Inflammatory macrophage treated with lipopolysaccharide for 4 hours (primary cell): ENCODE results near the gene TRIM7.
"Not testable (repeated sequence)": the region's sequence is repeated elsewhere in the genome, so short reads cannot be mapped to it uniquely, and the experiment has no call there.

ENCODE experiments used
- DNase-seq: peaks from one replicate; pipeline ENCODE4 v3.0.0-alpha.2; 2020

TRIM7 gene

DNA sequence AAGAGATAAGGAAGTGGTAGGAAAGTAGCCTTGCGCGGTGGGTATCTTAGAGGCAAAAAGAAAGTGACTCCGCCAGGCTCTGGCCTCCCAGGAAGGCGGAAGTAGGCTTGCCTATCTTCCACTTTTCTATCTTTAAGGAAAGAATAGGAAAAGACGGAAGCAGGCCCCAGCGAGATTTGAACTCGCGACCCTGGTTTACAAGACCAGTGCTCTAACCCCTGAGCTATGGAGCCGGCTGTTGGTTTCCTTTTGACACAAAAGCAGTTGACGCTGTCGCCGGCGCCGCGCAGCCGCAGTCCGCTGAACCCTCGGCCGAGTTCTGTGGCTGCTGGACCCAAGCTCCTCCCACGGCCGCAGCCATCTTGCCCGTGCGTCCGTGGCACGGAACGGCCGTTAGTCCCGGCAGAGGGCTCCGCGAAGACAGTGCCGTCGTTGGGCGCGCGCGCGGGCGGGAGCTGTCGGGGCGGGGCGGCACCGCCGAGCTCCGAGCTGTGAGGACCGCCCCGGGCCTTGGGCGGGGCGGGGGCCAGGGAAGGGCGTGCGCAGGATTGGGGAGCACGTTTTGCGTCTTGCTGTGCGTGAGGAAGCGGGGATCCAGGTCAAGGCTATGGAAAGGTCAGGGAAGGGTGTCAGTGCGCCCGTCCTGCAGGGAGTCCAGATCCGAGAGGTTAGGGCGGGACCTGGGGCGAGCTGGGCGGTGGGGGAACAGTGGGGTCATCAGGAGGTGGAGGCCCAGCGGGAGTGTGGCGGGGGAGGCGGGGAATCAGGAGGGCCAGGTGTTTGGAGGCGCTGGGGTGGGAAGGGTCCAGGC is 13.3 kb downstream of the TRIM7 start:
- peak; percentile 97 for DNase-seq

DNA sequence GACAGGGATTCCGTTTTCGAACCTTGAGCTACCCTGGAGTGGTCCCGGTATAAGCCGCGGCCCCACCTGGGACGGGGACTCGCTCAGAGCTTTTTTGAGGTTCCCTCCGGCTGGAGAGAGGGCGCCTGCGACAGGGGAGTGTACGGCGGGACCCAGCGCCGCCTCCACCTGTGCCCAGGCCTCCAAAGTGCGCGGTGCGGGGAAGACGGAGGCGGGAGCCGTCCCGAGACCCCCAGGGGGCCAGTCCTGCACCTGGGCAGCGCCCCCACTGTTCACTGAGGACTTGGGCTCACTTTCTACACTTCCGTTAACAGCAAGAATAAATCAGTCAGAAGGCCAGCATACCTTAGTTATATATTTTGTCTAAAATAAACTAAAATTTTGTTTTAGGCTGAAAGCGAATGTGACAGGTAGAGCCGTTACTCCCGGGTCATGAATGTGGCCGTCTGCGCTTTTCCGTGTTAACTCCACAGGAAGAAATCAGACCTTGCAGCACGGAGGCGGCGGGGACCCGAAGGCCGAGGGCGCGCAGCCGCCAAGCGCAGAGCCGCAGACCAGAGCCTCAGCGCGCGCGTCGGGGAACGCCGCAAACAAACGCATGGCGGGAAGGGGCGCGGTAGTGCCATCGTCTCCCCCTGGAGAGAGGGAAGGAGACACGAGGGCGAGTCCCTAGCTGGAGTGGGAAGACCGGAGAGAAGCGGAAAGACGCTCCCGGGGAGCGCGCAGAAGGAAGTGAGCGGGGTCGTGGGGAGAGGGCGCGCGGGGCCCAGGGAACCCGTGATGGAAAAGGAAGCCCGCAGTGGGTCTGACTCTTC is 14.1 kb downstream of the TRIM7 start:
- DNase-seq, result peak; percentile 41

DNA sequence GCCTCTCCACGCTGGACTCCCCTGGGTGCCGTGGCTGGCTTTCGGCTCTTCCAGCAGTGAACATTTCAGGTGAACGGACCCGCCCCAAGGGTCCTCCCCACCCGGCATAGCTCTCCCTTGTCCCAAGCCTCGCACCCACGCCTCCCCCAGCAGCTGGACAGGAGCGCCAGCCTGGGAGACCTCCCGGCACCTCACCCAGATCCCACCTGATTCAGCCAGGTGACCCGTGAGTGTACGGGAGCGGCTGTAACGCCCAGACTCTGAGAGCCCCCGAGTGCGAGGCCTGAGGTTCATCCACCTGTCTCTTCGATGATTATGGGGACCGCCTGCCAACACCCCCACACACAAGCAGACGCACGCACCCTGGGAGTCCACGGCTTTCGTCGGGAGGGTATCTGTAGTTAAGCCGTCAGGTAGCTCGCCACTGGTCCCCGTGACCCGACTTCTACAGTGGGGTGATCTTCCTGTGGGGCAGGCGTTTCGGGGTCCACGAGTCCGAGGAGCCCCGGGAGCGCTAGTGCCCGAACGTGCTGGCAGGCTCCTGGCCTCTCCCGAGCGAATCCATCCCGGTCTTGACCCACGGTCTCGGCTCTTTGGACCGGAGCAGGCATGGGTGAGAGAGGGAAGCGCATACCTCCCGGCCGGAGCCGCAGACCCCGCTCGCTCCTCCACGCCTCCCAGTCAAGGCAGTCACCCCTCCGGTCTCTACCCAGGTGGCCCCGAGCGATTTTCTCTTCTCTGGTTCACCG is 14.9 kb downstream of the TRIM7 start:
- DNase-seq, result no peak

DNA sequence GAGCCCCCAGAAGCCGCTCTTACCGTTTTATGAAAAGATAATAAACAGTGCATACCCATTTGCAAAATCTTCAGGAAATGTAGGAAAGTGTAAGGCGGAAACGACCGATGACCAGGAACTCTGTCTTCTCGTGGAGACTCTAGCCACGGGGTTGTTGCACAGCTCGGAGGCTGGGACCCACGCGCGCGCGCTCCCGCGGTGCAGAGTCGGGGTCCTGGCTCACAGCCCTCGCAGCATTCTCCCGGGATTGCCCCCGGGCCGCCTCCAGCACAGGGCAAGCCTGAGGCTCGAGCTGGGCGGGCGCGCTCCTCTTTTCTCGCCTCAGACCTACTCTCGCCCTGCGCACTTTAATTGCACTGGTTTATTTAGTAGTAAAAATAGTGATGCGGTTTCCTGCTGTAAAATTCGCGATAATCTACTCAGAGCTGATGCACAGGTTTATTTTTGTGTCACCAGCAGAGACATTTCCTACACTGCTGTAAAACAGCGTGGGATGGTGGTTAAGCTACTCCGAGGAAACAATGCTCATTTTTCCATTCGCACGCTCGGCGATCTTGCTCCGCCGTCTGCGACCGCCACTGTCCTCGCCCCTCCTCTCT is 15.5 kb downstream of the TRIM7 start:
- DNase-seq, result peak; percentile 34

DNA sequence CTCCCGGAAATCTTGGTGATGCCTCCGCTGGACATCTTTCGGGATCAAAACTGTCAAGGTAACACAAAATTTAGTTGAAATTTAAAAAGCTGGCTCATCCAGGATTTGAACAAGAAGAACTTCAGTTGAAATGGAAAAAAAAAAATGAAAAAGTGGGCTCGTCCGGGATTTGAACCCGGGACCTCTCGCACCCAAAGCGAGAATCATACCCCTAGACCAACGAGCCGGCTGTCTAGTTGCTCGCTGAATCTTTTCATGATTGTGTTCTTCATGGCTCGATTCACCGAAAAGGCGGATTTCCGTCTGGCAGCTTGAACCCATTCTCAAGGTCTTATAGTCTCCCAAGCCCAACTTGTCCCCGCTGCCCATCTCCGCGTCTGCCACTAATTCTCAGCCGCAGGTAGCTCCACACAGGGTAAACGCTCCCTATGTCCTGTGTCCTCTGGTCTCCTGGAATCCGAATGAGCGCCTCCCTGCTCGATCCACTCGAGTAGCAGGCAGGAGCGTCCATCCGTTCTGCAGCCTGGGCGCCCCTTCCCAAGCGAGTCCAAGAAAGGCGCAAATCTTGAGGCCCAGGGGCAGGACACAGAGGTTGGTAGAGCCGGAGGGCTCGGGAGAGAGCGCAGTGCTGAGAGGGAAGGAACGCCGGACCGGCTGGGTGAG is 16.2 kb downstream of the TRIM7 start:
- peak; percentile 78 for DNase-seq

DNA sequence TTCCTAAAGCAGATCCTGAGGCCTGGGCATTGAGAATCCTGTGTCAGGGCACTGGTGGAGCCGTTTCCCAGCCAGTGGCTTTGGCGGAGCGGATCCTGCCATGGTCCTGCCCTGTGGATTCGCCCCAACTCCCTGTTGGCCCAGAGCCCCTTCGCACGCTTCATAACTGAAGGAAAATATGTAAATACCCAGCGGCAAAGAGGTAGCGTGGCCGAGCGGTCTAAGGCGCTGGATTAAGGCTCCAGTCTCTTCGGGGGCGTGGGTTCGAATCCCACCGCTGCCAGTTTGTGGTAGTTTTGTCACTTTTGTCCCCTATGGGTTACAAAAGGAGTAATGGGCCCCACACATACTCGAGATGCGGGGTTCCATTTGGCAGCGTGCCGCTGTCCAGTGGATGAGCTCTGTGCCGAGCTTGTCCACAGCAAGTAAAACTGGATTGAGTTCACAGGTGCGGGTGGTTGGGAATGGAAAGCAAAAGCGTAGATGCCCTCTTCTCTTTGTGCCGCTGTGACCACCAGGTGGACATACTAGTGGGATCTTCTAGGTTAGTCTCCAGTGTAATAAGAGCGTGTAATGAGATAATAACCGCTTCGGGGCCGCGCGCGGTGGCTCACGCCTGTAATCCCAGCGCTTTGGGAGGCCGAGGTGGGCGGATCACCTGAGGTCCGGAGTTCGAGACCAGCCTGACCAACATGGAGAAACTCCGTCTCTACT is 17.3 kb downstream of the TRIM7 start:
- peak; percentile 55 for DNase-seq

DNA sequence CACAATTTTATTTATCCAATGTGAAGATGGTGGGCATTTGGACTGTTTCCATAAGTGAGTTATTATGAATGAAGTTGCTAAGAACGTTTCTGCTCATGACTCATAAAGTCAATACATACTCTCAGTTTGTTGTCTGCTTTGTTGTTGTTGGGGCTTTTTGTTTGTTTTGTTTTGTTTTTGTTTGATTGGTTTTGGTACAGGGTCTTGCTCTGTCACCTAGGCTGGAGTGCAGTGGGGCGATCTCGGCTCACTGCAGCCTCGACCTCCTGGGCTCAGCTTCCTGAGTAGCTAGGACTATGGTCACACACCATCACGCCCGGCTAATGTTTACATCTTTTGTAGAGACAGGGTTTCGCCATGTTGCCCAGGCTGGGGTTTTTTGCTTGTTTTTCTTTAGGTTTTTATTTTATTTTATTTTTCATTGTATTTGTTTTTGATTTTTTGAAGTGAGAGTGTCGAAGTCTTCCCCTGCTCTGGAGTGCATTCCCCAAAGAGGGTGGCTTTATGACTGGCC is 18.0 kb downstream of the TRIM7 start:
- no peak for DNase-seq

DNA sequence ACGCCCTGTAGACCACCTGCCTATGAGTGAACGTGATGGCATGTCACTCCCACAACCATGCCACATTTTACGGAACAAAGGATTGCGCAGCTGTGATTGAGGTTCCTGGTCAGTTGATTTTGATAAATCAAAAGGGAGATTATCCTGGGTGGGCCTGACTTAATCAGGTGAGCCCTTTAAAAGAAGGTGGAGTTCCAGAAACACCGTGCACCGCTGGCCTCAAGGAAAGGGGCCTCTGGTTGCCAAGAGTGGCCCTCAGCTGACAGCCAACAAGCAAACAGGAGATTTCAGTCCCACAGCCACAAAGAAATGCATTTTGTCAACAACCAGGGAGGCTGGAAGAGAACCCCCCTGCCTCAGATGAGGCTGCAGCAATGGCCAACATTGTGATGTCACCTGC is 19.0 kb downstream of the TRIM7 start:
- no peak for DNase-seq

DNA sequence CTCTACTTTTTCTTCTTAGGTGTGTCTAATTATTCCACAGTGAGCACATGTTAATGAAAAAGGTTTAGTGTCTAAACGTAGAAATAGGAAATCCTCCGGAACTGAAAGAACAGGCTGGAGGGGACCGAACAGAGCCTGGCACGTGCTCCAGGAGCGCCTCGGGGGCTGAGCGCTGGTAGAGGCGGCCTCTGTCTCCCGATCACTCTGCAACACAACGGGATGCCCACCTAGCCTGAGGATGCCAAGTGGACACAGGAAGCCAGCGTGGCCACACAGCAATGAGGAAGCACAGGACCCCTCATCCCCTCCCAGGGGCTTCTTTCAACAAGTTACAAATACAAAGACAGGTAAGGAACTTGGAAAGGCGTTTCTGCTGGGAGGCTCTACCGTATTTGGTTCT is 19.4 kb downstream of the TRIM7 start:
- no peak for DNase-seq

DNA sequence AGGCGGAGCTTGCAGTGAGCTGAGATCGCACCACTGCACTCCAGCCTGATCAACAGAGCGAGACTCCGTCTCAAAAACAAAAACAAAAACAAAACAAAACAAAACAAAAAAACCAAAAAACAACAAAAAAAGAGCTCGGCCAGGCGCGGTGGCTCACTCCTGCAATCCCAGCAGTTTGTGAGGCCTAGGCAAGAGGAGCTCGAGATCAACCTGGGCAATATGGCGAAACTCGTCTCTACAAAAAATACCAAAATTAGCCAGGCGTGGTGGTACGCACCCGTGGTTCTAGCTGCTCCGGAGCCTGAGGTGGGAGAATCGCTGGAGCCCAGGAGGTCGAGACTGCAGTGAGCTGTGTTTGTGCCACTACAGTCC is 20.2 kb downstream of the TRIM7 start:
- no peak for DNase-seq

DNA sequence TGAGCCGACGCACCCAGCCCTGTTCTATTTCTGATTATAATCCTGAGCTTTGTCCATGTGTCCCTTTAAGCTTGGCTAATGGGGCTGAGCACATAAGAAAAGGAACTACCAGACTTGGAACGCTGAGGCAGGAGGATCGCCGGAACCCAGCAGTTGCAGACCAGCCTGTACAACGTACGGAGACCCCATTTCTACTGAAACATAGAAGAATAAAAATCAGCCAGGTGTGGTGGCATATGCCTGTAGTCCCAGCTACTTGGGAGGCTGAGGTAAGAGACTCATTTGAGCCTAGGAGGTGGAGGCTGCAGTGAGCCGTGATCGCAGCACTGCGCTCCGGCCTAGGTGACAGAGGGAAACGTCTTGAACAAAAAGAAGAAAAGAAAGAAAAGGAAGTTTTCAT is 22.3 kb downstream of the TRIM7 start:
- DNase-seq, result no peak

DNA sequence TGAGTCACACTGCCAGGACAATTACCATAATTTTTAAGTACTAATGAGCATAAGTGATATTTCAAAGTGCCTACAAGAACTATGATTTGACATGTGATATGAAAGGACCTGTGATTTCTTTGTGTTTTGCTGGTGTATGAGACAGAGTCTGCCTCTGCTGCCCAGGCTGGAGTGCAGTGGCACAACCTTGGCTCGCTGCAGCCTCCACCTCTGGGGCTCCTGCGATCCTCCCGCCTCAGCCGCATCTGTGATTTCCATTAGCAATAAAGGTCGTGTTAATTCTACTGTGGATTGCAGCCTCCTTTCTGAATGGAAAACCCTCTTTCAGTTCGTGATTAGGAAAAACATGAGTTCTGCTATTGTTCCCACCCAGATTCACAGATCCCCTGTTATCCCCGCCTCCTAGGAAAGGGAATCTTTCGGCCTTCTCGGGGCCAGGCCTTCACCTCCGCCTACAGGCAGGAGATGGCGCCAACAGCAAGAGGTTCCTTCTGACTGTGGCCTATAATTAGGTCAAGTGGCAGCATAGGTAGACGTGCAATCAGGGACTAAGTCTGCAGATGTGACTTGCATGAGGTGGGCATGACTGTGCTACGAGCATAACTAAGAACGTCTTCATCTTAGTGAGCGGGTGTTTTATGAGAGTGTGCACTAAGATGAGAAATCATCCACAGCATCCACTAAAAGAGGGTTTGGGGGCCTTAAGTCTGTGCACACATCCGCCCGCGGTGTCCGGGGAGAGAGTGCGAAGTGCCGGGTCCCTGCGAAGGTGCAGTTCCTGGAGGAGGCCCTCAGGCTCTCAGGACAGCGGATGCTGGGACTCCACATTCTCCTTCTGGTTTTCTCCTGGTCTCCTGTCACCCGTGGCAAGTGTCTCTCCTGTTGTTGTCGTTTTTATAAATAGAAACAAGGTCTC is 23.1 kb downstream of the TRIM7 start:
- DNase-seq, result peak; percentile 70

DNA sequence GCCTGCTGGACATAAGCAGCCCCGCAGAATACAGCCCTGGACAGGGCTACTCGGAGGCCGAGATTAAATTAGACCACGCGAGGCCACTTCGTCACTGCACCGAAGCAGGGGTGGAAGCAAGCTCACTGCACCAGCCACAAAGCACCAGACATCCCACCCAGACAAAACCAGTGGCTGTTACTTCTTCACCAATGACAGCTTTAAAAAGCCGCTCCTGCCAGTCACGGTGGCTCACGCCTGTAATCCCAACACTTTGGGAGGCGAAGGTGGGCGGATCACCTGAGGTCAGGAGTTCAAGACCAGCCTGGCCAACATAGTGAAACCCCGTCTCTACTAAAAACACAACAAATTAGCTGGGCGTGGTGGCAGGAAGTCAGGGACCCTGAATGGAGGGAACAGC is 27.4 kb downstream of the TRIM7 start:
- not testable (repeated sequence) for DNase-seq

DNA sequence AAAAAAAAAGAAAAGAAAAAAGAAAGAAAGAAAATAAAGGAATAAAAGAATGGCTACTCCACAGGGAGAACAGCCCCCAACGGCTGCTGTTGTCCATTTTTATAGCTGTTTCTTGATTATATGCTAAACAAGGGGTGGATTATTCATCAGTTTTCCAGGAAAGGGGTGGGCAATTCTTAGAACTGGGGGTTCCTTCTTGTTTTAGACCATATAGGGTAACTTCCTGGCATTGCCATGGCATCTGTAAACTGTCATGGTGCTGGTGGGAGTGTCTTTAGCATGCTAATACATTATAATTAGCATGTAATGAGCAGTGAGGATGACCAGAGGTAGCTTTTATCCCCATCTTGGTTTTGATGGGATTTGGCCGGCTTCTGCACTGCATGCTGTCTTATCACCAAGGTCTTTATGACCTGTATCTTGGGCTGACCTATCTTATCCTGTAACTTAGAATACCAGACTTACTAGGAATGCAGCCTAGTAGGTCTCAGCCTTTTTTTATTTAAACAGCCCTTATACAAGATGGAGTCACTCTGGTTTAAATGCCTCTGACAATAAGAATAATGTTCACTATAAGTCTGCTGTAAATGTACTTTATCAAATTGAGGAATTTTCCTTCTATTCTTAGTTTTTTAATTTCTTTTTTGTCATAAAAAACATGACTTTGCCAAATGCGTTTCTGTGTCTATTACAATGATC is 28.6 kb downstream of the TRIM7 start:
- no peak for DNase-seq

DNA sequence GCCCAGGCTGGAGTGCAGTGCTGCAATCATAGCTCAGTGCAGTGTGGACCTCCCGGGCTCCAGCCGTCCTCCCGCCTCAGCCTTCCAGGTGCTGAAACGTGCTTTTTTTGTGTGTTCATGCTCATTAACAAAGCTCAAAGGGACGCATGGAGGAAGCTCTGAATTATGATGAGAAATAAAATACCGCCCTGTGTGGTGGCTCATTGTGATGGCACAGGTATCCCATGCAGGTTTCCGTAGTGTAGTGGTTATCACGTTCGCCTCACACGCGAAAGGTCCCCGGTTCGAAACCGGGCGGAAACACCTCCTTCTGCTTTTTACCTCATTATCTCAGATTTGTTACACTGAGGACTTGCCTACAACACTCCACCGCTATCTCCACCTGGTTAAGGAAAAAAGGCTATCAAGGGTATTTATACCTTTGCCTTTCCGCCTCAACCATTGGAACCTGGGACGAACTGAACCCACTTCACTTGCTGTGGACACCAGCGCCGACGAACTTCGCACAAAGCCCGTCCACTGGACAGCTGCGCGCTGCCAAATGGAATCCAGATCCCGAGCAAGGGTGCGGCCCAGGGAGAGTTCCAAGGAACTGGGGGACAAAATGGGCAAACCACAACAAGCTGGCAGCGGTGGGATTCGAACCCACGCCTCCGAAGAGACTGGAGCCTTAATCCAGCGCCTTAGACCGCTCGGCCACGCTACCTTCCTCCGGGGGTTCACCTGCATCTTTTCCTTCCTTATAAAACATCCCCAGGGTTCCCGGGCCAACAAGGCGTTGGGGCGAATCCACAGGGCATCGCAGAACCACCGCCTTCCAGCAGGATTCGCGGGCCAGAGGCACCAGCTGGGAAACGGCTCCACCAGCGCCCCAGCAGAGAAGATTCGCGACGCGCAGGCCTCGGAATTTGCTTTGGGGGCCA is 31.3 kb downstream of the TRIM7 start:
- no peak for DNase-seq

DNA sequence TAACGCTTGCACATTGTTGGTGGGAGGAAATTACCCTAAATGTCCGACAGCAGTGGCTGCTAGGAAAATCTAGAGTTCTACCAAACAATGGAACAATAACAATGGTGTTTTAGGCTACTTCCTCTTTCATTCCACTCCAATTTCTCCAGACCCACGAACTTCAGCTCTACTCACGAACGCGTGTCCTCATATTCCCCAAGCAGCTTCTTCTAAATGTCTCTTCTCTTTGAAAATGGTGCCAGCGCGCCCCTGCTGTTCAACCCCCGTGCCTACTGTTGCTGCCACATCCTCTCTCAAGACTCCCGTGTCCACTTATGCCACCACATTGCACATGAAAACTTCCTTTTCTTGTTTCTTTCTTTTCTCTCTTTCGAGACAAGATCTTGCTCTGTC is 32.0 kb downstream of the TRIM7 start:
- DNase-seq, result peak; percentile 58

DNA sequence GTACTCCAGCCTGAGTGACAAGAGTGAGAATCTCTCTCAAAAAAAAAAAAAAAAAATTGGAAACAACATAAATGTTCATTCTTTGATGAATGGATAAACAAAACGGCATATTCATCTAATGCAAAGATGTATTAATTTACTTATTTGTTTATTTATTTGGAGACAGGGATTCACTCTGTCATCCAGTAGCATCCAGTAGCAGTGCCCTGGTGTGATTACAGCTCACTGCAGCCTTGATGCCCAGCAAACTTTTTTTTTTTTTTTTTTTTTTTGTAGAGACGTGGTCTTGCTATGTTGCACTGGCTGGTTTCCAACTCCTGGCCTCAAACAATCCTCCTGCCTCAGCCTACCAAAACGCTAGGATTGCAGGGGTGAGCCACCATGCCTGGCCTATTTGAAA is 33.2 kb downstream of the TRIM7 start:
- no peak for DNase-seq

DNA sequence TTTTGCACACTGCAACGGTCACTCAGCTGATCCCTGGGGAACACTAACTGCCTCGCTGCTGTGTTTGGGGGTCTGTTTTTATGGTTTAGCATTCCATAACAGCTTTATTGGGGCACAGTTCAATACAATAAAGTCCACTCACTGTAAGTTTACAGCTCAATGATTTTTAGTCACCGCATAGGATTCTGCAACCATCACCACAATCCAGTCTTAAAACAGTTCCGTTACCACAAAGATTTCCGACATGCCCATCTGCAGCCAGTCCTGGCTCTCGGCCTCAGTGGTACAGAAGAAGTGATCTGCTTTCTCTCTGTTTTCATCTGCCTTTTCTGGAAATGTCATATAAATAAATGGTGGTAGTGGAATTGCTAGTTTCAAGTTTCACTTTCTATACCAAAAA is 34.0 kb downstream of the TRIM7 start:
- DNase-seq, result no peak
